ENCODE data around the gene PIK3IP1.
"Not testable (repeated sequence)": the region's sequence is repeated elsewhere in the genome, so short reads cannot be mapped to it uniquely, and the experiment has no call there.

Gene PIK3IP1

DNA sequence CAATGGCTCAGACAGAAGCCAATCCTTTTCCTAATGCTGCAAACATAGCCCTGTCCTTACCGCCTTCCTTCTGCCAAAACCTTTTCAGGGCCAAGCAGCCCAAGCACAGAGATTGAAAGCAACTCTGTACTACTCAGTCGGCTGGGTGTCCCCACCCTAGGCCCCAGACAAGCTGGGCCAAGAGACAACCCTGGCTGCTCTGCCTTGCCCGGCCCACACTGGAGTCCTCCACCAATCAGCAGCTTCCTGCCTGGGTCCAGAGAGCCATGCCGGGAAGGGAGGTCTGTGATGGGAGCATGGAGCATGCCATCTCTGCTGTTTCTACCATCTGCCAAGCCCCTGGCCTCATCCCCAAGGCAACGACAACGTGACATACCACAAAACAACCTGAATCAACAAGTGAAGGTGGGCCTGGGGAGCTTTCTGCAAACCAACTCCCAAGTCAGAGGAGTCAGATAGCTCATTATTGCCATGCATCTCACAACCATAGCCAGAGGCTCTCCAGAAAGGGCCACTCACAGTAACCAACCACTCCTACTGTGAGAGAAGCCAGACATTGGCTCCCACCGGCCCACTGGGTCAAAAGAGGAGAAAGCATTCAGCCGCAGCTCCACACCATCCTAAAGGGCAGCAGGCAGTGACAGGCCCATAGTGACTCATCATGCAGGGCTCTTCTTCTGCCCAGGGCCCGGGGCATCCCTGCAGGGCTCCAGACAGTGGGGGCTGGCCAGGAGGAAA is 35.7 kb upstream of the PIK3IP1 start:
- TF ChIP-seq ZNF274 (IDR thresholded peaks at IDR 0.05; ENCODE audit: low read depth, low read length), result no peak

DNA sequence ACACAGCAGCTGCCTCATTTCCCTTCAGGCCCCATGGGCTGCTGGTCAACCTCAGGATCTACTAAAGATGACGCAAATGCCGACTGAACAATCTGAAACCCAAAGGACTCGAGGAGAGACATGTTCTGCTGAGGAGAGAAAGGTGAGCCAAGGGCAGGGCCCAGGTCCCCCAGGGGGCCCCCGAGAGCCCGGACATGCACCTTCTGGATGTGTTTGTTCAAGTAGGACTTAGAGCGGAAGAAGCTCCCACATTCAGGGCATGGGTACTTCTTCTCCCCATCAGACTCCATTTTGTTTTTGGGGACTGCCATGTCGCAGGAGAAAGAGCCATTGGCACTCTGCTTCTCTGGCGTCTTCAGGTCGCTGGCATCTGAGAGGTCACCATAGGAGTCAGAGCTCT is 34.6 kb upstream of the PIK3IP1 start:
- no peak for TF ChIP-seq ZNF274 (IDR thresholded peaks at IDR 0.05; ENCODE audit: low read depth, low read length)
- no peak overlapping the region for H3K4me3 ChIP-seq (ENCODE audit: low read length)

More for the DNA sequence above, 35.7 kb upstream of the PIK3IP1 start:
- H3K4me3 ChIP-seq (ENCODE audit: low read length), result no peak overlapping the region

GRCh38 chr22:31323578-31324550 is 31.6 kb upstream of the PIK3IP1 start:
- no peak for TF ChIP-seq ZNF274 (IDR thresholded peaks at IDR 0.05; ENCODE audit: low read depth, low read length)
- no peak overlapping the region for H3K4me3 ChIP-seq (ENCODE audit: low read length)

DNA sequence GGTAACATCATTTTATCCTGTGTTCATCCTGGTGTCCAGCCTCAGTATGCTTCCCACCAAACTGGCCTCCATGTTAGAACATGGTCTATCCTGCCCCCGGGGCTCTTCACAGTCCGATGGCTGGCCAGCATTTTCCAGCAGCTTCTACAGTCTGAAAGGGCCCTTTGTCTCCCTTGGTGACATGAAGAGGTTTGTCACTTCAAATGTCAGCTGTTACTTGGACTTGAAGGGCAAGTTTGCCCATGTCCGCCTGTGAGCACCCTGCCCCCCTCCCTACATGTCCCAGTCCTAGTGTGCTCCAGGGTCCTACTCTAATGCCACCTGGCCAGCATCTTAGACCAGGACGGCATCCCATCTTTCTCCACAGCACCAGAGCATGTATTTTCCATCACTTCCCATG is 29.1 kb upstream of the PIK3IP1 start:
- H3K4me3 ChIP-seq (ENCODE audit: low read length), result no peak overlapping the region
- TF ChIP-seq ZNF274 (IDR thresholded peaks at IDR 0.05; ENCODE audit: low read depth, low read length), result no peak

- not testable (repeated sequence) for H3K4me3 ChIP-seq (ENCODE audit: low read length)
Observed at GRCh38 chr22:31314220-31314619, 21.9 kb upstream of the PIK3IP1 start.

DNA sequence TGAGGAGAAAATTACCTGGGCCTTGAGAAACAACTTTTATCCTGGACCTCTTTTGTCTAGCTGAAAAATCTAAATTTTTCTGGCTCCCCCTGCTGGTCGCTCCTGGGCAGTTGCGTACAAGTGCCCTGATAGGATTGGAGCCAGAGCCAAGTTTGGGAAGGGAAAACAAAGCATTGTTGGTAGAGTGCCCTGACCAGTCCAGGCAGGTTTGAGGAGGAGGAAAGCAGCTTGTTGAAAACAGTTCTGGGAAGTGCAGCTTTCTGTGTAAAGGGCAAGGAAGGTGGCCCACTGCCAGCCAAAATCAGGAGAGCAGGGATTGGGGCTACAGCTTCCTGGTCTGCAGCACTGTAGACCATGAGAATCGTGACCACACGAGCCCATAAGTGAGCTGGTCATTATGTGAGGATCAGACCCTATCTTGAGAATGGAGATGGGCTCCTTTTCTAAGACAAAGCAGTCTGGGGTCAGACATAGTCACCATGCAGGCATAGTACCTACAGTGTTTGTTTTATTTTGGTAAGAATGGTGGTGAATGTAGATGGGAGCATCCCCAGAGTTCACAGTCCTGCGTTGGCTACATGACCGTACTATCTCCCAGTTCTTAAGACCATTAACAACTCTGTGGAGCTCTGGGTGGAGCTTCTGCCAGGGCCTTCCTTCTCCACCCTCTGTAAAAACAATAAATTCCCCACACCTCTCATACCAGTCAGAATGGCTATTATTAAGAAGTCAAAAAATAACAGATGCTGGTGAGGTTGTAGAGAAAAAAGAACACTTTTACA is 21.3 kb upstream of the PIK3IP1 start:
- TF ChIP-seq ZNF274 (IDR thresholded peaks at IDR 0.05; ENCODE audit: low read depth, low read length), result no peak
- no peak overlapping the region for H3K4me3 ChIP-seq (ENCODE audit: low read length)

DNA sequence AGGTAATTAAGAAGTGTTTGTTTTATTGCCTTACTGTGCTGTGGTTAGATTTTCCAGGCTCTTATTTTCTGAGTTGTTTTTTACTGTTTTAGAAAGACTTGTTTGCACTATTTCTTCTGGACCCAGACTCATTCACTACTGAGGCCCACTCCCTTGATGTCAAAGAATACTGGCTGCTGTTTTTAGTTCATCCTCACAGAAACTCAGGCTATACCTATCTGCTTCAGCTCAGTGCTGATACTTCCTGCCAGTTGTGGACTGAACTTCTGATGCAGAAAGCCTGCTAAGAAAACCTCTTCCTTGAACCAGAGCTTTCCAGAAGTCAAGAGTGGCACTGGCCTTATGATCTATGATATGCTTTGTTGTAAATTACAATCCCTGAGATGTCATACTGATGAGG is 15.9 kb upstream of the PIK3IP1 start:
- no peak for TF ChIP-seq ZNF274 (IDR thresholded peaks at IDR 0.05; ENCODE audit: low read depth, low read length)

GRCh38 chr22:31305194-31305593 is 12.9 kb upstream of the PIK3IP1 start:
- H3K4me3 ChIP-seq (ENCODE audit: low read length), result no peak overlapping the region
- TF ChIP-seq ZNF274 (IDR thresholded peaks at IDR 0.05; ENCODE audit: low read depth, low read length), result no peak

More for the DNA sequence above, 15.9 kb upstream of the PIK3IP1 start:
- H3K4me3 ChIP-seq (ENCODE audit: low read length), result no peak overlapping the region

DNA sequence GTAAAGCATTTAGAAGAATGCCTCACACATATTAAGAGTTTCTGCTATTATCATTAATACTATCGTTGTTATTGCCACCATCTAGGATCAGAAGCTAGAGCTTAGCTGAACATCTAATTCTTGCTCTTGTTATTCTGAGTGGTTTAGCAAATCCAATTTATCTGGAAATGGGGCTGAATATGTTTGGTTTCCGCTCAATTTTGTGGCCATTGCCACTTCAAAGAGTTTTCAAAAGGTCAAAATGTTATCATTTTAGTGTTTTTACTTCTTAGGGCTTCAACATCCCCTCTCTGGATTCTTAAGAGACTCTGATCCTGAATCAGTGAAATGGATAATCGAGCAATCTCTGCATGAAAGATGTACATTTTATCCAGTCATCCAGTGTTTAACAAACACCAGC is 10.2 kb upstream of the PIK3IP1 start:
- TF ChIP-seq ZNF274 (IDR thresholded peaks at IDR 0.05; ENCODE audit: low read depth, low read length), result no peak
- no peak overlapping the region for H3K4me3 ChIP-seq (ENCODE audit: low read length)

- no peak for TF ChIP-seq ZNF274 (IDR thresholded peaks at IDR 0.05; ENCODE audit: low read depth, low read length)
- H3K4me3 ChIP-seq (ENCODE audit: low read length), result no peak overlapping the region
Observed at GRCh38 chr22:31302006-31302405, 9.7 kb upstream of the PIK3IP1 start.

DNA sequence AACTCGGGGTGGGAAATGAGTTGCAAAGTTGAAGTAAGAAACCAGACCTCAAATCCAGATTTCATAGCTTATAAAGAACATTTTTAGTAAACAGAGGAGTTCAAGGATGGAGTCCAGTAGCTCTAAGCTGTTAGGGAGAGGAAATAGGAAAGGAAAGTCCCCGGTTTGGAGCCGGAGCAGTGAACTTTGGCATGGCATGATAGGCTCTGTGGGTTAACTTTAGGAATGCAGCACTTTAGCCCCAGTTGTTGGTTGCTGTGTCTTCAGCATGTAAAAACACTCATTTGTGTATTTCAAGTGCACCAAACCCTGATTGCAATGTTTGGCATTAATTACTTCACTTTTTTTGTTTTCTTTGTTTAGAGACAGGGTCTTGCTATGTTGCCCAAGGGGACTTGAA is 8.6 kb upstream of the PIK3IP1 start:
- TF ChIP-seq ZNF274 (IDR thresholded peaks at IDR 0.05; ENCODE audit: low read depth, low read length), result no peak

GRCh38 chr22:31295831-31296657 is 3.8 kb upstream of the PIK3IP1 start:
- no peak overlapping the region for H3K4me3 ChIP-seq (ENCODE audit: low read length)
- TF ChIP-seq ZNF274 (IDR thresholded peaks at IDR 0.05; ENCODE audit: low read depth, low read length), result no peak

More for the DNA sequence above, 8.6 kb upstream of the PIK3IP1 start:
- no peak overlapping the region for H3K4me3 ChIP-seq (ENCODE audit: low read length)

DNA sequence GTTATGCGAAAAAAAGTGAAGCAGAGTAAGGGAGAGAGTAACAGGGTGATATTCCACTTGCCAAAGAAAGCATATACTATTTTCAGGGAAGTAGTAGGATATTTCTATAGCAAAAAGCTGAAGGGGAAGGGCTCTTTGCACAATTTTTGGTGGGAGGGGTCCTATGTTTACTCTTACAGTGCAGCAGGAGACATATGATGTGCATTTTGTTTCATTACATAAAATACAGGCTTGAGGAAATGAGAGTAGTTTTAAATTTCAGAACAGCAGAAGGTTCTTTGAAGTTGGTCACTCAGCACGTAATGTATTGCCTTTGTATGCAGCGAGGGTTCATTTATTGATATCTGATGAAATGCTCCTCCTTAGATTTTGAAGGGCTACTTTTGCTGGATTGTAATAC is 3.1 kb upstream of the PIK3IP1 start:
- no peak for TF ChIP-seq ZNF274 (IDR thresholded peaks at IDR 0.05; ENCODE audit: low read depth, low read length)
- H3K4me3 ChIP-seq (ENCODE audit: low read length), result no peak overlapping the region
